HG02642 (cell line): Measurements from ENCODE around the gene SAMD8.
"Not testable (repeated sequence)": the region's sequence is repeated elsewhere in the genome, so short reads cannot be mapped to it uniquely, and the experiment has no call there.

Experiments used
- ATAC-seq: cut with Tn5 transposase; IDR thresholded peaks from one replicate; pipeline ENCODE4 v1.9.1; 2021; ENCODE audit warnings: mild to moderate bottlenecking; ENCODE audit not compliant: unreplicated experiment, poor library complexity

SAMD8 gene

DNA sequence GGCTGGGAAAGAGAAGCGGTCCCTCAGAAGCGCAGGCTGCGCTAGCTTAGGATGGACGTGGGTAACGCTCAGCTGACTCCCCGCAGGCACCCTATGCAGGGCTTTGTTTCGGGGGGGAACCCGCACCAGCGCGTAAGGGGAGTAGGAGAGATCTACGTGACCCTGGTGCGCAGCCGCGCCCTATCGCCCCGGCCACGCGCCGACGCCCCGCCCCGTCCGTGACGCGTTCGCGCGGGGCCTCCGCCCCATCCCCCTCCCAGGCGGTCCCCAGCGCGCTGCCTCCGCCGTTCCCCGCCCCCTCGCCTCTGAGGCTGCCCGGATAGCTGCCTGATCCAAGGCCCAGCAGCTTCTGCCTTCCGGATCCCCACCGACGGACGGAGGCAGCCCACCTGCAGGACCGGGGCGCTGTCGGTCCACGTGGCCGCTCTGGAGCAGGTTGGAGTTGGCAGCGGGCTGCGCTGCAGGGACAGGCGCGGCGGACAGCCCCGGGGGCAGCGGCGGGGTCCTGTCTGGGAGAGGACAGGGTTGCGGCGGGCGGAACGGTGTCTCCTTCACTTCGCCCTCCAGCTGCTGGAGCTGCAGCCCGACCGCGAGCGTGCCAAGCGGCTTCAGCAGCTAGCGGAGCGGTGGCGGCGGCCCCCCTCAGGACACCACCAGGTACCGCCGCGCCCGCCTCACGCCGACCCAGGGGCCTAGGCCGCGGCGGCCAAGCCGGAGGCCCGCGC lies 99.0 kb downstream of the SAMD8 start, which contains the start of gene VDAC2:
Gene VDAC2 (plus strand): TSS at position 515 of the 725 bp plus-strand sequence. CDS start 363 bp downstream, outside the sequence.
- ATAC-seq = peak; percentile 91

DNA sequence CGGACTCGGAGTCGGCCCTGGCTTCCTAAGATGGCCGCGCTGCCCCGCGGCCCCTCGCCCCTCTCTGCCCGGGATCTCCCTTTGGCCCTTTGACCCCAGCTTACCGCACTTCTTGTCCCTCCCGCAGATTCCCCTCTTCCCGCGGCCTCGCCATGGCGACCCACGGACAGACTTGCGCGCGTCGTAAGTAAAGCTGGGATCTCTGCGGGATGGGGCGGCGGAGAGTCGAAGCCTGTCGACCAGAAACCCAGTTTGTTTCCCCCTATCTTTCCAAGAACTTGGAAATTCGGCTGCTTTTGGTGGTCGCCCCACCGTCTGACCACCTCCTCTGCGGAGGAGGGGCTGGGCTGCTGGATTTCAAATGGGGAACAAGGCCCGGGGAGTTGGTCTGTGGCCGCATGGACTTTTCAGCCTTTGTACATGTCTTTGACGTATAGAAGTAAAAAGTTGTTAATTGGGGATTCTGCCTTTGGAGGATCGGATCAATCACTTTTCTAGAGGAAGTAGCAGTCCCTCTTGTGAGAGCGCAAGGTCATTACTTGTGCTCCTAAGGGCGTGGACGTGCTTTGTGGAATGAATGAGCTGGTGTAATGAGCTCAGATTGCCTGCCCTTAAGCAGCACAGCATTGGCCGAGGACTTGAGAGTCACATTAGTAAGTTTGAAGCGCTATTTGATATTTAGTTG lies 99.7 kb downstream of the SAMD8 start:
- no peak for ATAC-seq

DNA sequence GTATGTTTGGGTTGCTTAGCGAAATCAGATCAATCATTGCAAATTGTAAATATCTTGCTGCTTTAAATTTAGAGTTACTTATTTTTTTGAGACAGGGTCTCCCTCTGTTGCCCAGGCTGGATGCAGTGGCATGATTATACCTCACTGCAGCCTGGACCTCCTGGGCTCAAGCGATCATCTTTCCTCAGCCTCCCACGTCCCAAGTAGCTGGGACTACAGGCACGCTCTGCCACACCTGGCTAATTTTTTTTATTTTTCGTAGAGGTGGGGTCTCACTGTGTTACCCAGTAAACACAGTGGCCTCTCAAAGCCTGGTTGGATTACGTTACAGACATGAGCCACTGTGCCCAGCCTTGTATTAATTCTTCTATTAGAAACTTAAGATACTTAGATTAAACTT lies 100.9 kb downstream of the SAMD8 start:
- no peak for ATAC-seq

GRCh38 chr10:75220274-75220673 lies 108.8 kb downstream of the SAMD8 start:
- no peak for ATAC-seq

DNA sequence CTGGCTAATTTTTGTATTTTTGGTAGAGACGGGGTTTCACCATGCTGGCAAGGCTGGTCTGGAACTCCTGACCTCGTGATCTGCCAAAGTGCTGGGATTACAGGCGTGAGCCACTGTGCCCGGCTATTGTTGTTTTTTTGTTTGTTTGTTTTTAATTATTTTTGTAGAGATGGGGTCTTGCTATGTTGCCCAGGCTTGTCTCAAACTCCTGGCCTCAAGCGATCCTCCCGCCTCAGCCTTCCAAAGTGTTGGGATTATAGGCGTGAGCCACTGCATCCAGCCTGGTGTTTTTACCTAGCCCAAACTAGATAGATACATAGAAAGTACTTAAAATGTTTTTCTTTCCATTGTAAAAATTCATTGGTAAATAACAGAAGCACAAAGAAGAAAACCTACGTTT lies 110.0 kb downstream of the SAMD8 start:
- ATAC-seq = not testable (repeated sequence)

DNA sequence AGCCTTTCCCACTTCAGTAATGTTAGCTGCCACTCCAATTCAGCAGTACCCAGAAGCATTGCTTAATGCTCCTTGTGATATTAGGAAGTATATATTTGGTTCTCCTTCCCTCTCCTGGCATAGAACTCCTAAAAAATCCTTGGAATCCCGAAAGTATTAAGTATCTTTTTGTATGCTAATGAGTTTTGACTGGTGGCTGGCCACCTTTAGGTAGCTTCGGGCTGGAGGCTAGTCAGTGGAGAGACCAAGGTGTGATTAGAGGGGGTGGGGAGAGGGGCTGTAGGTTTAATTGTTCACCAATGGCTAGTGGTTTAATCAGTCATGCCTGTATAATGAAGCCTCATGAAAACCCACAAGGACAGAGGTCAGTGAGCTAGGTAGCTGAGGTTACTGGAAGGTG lies 112.1 kb downstream of the SAMD8 start:
- no peak for ATAC-seq

DNA sequence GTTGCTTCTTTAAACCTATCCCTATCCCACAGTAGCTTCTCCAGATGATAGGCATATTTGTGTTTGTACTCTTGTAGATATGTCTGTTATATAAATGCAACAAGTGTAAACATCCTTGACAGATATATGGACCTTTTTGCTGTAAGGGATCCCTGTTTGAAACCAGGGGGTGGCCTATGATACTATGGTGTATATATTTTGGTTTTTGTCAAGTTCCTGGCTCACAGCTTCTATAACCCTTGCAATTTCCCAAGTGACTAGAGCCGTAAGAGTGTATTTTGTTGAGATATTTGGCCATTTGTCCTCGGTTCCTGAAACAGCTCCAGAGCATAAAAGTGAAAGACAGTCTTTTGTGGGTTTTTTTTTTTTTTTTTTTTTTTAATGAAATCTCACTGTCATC lies 114.6 kb downstream of the SAMD8 start:
- no peak for ATAC-seq

DNA sequence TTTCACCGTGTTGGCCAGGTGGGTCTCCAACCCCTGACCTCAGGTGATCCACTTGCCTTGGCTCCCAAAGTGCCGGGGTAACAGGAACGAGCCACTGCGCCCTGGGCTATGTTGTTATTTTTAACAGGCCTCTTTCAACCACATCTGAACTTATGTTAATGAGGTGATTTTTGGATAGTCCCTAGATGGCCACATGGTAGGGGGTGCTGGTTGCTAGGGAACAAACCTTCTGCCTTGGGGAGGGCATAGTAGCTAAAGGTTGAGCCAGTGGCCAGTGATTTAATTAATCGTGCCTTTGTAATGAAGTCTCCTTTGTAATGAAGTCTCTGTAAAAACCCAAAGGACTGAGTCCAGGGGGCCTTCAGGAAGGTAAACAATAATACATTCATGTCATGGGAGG lies 115.2 kb downstream of the SAMD8 start:
- no peak for ATAC-seq

DNA sequence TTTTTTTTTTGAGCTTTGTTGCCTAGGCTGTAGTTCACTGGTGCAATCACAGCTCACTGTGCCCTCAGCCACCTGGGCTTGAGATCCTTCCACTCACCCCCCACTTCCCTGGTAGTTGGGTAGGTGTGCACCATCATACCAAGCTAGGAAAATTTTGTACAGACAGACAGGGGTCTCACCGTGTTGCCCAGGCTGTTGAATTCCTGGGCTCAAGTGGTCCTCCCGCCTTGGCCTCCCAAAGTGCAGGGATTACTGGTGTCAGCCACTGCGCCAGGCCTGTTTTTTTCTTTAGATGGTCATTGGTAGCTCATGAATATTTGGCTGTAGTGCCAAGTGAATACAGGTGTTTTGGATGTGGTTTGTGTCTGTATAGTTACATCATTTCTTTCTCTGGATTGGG lies 116.8 kb downstream of the SAMD8 start:
- no peak for ATAC-seq

DNA sequence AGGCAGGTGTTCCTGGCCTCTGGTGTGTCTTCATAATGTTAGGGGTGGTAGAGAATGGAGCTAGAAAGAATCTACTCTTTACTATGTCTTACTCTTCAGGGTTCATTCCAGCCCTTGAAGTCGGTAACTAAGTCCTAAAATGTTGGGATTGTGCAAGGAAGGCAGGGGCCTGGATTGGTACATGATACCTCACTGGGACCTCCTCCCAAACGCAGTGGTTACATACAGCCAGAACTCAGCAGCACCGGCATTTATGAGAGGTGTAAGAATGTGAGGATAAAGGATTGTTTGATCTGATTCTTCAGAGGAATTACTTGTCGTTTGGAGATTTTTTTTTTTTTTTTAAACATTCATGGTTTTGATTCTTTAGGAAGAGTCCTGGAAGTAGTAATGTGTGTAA lies 117.4 kb downstream of the SAMD8 start:
- no peak for ATAC-seq

- ATAC-seq = no peak
Measured at GRCh38 chr10:75229971-75230370, 118.5 kb downstream of the SAMD8 start.

DNA sequence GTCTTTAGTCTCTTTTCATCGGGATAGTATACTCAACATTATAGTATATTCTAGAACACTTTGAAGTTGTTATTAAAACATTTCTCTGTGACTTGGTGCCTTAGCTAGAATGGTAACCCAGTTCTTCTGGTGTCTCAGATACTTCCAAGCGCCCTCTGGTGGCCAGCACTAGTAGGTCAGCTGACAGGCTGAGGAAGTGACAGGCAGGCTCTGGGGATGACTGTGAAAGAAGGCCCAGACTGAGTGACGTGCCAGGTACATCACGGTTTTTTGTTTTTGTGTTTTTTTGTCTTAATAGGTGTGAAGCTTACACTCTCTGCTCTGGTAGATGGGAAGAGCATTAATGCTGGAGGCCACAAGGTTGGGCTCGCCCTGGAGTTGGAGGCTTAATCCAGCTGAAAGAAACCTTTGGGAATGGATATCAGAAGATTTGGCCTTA lies 119.2 kb downstream of the SAMD8 start:
- ATAC-seq = peak; percentile 40
